ENCODE measurements around the gene STK25. TPM values are rescaled to one million over a fixed set of nuclear protein-coding genes. Genes with fewer than 3 reads are reported as not detected.
"Not testable (repeated sequence)": the region's sequence is repeated elsewhere in the genome, so short reads cannot be mapped to it uniquely, and the experiment has no call there.

STK25 gene
- total RNA-seq, 1 donor from 2014 or later, result 197 TPM

DNA sequence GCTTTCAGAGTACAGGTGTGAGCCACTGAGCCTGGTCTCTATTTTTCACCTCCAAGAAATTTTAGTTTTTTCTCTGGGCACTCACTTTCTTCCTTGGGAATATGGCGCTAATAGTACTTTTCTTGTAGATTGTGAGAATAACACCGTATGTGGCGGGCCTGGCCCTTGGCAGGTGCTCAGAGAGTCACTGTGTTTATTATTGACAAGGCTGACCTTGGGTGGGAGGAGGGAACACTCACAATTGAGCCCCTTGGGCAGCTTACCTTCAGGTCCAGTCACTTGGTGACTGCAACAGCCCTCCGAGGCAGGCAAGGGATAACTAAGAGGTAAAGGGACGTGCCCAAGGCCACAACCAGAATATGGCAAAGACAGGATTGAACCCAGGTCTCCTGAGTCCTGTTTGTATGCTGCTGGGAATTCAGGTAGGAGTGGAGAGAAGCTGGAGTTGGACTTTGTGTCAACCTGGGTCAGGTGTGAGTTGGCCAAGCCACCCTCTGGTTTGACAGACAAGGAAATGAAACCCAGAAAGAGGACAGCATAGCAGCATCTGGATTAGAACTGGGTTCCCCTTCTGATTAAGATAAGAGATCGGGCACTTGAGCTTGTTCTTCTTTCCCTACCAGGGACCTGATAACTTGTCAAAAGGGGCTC is 2.8 kb upstream of the STK25 start:
- intact Hi-C loops (cut with DNase I), result no loop called here
- no peaks in the 10 kb centered on the region for H3K27me3 ChIP-seq
- TF ChIP-seq CTCF (IDR thresholded peaks at IDR 0.05) (no peak), POLR2AphosphoS5 (IDR thresholded peaks at IDR 0.05; ENCODE audit: insufficient read depth in 1 of 2, low read depth in 1 of 2) (no peak), POLR2A (IDR thresholded peaks at IDR 0.05) (no peak)
- peaks cover 26% of the 10 kb centered on the region for H3K4me1 ChIP-seq
- no peak overlapping the region for H3K4me3 ChIP-seq
- DNase-seq (ENCODE audit: extremely low spot score in 2 of 2), result no peak
- no peaks in the 10 kb centered on the region for H3K9me3 ChIP-seq
- H3K27ac ChIP-seq, result no peak overlapping the region
- H3K36me3 ChIP-seq, result no peaks in the 10 kb centered on the region

- Histone ChIP-seq H3K36me3 (no peaks in the 10 kb centered on the region), H3K4me3 (peak overlapping the region; percentile 76 to 83), H3K27ac (peak overlapping the region; percentile 75), H3K9me3 (no peaks in the 10 kb centered on the region), H3K27me3 (no peaks in the 10 kb centered on the region), H3K4me1 (peaks cover 46% of the 10 kb centered on the region)
- peak; percentile 88 to 95 for DNase-seq (ENCODE audit: extremely low spot score in 2 of 2)
- intact Hi-C loops (cut with DNase I), result no loop called here
- TF ChIP-seq POLR2AphosphoS5 (IDR thresholded peaks at IDR 0.05; ENCODE audit: insufficient read depth in 1 of 2, low read depth in 1 of 2), result no peak
- no peak for TF ChIP-seq POLR2A (IDR thresholded peaks at IDR 0.05)
- no peak for TF ChIP-seq CTCF (IDR thresholded peaks at IDR 0.05)
These were observed 886 bp upstream of the STK25 start for GRCh38 chr2:241509155-241509784.

GRCh38 chr2:241507430-241508239 is 749 bp downstream of the STK25 start:
- TF ChIP-seq POLR2AphosphoS5 (IDR thresholded peaks at IDR 0.05; ENCODE audit: insufficient read depth in 1 of 2, low read depth in 1 of 2), result no peak
- TF ChIP-seq POLR2A (IDR thresholded peaks at IDR 0.05), result no peak
- TF ChIP-seq CTCF (IDR thresholded peaks at IDR 0.05), result peak in 1 of 3 experiments; percentile 14
- intact Hi-C loops (cut with DNase I), result no loop called here
- Histone ChIP-seq H3K4me3 (peak overlapping the region; percentile 76 to 83), H3K27ac (peak overlapping the region; percentile 75), H3K9me3 (no peaks in the 10 kb centered on the region), H3K4me1 (peaks cover 51% of the 10 kb centered on the region), H3K36me3 (no peaks in the 10 kb centered on the region), H3K27me3 (no peaks in the 10 kb centered on the region)
- DNase-seq (ENCODE audit: extremely low spot score in 2 of 2), result no peak

GRCh38 chr2:241506793-241507429 is 1.5 kb downstream of the STK25 start:
- Histone ChIP-seq H3K4me1 (peaks cover 51% of the 10 kb centered on the region), H3K27ac (peak overlapping the region; percentile 75)
- intact Hi-C loops (cut with DNase I), result no loop called here

DNA sequence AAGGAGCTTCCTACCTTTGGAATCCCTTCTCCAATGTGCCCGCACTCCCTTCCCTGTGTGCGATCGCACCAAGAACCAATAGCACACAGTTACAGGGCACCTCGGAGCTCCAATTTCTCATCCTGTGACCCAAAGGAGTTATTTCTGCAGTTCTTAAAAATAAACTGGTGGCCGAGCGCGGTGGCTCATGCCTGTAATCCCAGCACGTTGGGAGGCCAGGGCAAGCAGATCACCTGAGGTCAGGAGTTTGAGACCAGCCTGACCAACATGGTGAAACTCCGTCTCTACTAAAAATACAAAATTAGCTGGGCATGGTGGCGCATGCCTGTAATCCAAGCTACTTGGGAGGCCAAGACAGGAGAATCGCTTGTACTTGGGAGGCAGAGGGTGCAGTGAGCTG is 2.1 kb downstream of the STK25 start:
- intact Hi-C loops (cut with DNase I); H3K27me3 ChIP-seq; H3K9me3 ChIP-seq; H3K4me3 ChIP-seq; H3K36me3 ChIP-seq; DNase-seq (ENCODE audit: extremely low spot score in 2 of 2); H3K27ac ChIP-seq: not testable (repeated sequence)
- peaks cover 51% of the 10 kb centered on the region for H3K4me1 ChIP-seq

More at GRCh38 chr2:241506793-241507429, 1.5 kb downstream of the STK25 start:
- DNase-seq (ENCODE audit: extremely low spot score in 2 of 2), result peak in 1 of 2 donors; percentile 85
- Histone ChIP-seq H3K4me3 (peak overlapping the region; percentile 76 to 83), H3K36me3 (no peaks in the 10 kb centered on the region), H3K27me3 (no peaks in the 10 kb centered on the region), H3K9me3 (no peaks in the 10 kb centered on the region)
- TF ChIP-seq POLR2A (IDR thresholded peaks at IDR 0.05) (no peak), POLR2AphosphoS5 (IDR thresholded peaks at IDR 0.05; ENCODE audit: insufficient read depth in 1 of 2, low read depth in 1 of 2) (no peak)

All from vagina (tissue), 2 donors.